Small intestine (tissue), 7 donors: ENCODE measurements around the gene DLG4. TPM values are rescaled to one million over a fixed set of nuclear protein-coding genes. Genes with fewer than 3 reads are reported as not detected.
"Not testable (repeated sequence)": the region's sequence is repeated elsewhere in the genome, so short reads cannot be mapped to it uniquely, and the experiment has no call there.

Experiments
- DNase-seq, 2 donors: peaks; one replicate each; pipeline versions ENCODE4 v3.0.0 to v3.0.0-alpha.2; 2013
- FAIRE-seq: peaks from 2 replicates; lab custom pipeline; 2012; peaks lifted over from hg19 to GRCh38; lab: Jason Lieb, UNC
- H3K27ac ChIP-seq, 3 donors: one replicate each; pipeline ENCODE4 v1.5.1; 2013; ENCODE audit warnings: low read length in 2 of 3, mild to moderate bottlenecking in 2 of 3, control low read depth in 1 of 3, inconsistent platforms in 1 of 3, low read depth in 1 of 3, moderate library complexity in 1 of 3
- H3K27me3 ChIP-seq, 3 donors: one replicate each; pipeline ENCODE4 v1.6.1; 2013; ENCODE audit warnings: low read length in 3 of 3, inconsistent platforms in 1 of 3; ENCODE audit not compliant: control insufficient read depth in 3 of 3, insufficient read depth in 3 of 3
- H3K36me3 ChIP-seq, 3 donors: one replicate each; pipeline ENCODE4 v1.6.1; 2013; ENCODE audit warnings: low read length in 3 of 3, inconsistent platforms in 1 of 3, low read depth in 1 of 3, mild to moderate bottlenecking in 1 of 3, moderate library complexity in 1 of 3; ENCODE audit not compliant: control insufficient read depth in 3 of 3, insufficient read depth in 2 of 3
- H3K4me1 ChIP-seq, 3 donors: one replicate each; pipeline ENCODE4 v1.6.1; 2013; ENCODE audit warnings: low read length in 2 of 3, inconsistent platforms in 1 of 3, low read depth in 1 of 3, mild to moderate bottlenecking in 1 of 3, moderate library complexity in 1 of 3; ENCODE audit not compliant: control insufficient read depth in 3 of 3, insufficient read depth in 2 of 3
- H3K4me3 ChIP-seq, 3 donors: one replicate each; pipeline ENCODE4 v1.5.1; 2013; ENCODE audit warnings: low read length in 3 of 3, control low read depth in 1 of 3, inconsistent platforms in 1 of 3, low read depth in 1 of 3, mild to moderate bottlenecking in 1 of 3, moderate library complexity in 1 of 3
- H3K9me3 ChIP-seq, 2 donors: one replicate each; pipeline ENCODE4 v1.6.1; 2013; ENCODE audit warnings: low read depth in 1 of 2, low read length in 1 of 2; ENCODE audit not compliant: control insufficient read depth in 2 of 2, insufficient read depth in 1 of 2
- WGBS, 3 donors: extraction: QIAGEN DNeasy Blood & Tissue Kit; methylation state at CpG; one replicate each; pipeline ENCODE4 v1.1.7; 2013; 5-methylcytosine and 5-hydroxymethylcytosine counted together
- polyA plus RNA-seq, 4 donors: library from polyadenylated mRNA; stranded (reverse) in 3 of 4; unstranded in 1 of 4; fragments of 200-250 nt in 3 of 4; fragments of 120-200 nt in 1 of 4; gene quantifications; one replicate each; pipeline versions ENCODE4 v1.2.1 to v1.2.3, GENCODE V29; 2013
- donor health status: healthy with polysubstance abuse.
- donor health status: control.
- donor health status: control.
- donor health status: Bipolar disorder and iron deficiency.
- donor health status: healthy.

The DLG4 gene
- polyA plus RNA-seq, 4 donors = 0.67 to 9.2 (median 4.2) TPM

DNA sequence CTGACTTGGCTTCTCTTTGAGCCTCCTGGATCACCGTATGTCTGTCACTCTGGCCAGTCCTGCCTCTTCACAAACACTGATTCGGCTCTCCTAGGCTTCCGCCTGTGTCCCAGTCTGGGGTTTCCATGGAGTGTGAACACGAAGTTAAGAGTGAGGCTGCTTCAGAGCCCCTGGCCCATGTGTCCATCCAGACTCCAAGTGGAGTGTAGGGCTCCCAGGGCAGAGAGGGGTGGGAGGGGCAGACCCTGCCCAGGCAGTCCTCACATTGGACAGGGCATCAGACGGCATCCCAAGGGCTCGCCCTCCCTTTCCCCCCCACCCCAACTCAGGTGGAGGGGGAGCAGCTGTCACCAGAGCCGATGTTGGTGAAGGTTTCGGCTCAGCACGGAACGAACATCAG, 24.2 kb upstream of the DLG4 start:
- WGBS, 3 donors = 70 to 82% (median 79%) methylated on average over 10 of the region's 10 CpGs
- not testable (repeated sequence) for FAIRE-seq, H3K4me3 ChIP-seq

DNA sequence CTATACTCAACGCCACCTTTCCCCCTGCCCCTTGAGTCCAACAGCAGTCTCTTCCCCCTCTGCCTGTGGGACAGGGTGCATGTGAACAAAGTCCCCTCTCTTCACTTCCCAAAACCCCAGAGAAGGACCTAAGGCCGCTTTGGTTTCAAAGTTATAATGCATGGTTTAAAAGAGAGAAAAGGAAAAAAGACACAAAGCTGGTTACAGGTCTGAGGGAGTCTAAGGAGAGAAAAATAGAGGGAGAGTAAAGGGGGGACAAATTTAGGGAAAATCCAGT, 23.8 kb upstream of the DLG4 start:
- Histone ChIP-seq H3K27ac (peak overlapping the region; percentile 98 to 99 (median 98)), H3K27me3 (no peaks in the 10 kb centered on the region), H3K9me3 (no peaks in the 10 kb centered on the region), H3K36me3 (peaks cover 0 to 51% (median 12%) of the 10 kb centered on the region in 3 donors), H3K4me1 (peaks cover 3 to 20% (median 3%) of the 10 kb centered on the region in 3 donors), H3K4me3 (peak overlapping the region in 2 of 3 donors; percentile 95 to 99)
- DNase-seq (no peak), FAIRE-seq (no peak)
- WGBS, 3 donors = 21 to 30% (median 28%) methylated on average over 2 of the region's 2 CpGs

More for the DNA sequence above, 24.2 kb upstream of the DLG4 start:
- H3K4me1 ChIP-seq = peaks cover 3 to 24% (median 3%) of the 10 kb centered on the region in 3 donors
- H3K27me3 ChIP-seq, H3K9me3 ChIP-seq, DNase-seq: not testable (repeated sequence)
- peak overlapping the region in 1 of 3 donors; percentile 3 for H3K27ac ChIP-seq
- H3K36me3 ChIP-seq = peaks cover 0 to 55% (median 12%) of the 10 kb centered on the region in 3 donors

DNA sequence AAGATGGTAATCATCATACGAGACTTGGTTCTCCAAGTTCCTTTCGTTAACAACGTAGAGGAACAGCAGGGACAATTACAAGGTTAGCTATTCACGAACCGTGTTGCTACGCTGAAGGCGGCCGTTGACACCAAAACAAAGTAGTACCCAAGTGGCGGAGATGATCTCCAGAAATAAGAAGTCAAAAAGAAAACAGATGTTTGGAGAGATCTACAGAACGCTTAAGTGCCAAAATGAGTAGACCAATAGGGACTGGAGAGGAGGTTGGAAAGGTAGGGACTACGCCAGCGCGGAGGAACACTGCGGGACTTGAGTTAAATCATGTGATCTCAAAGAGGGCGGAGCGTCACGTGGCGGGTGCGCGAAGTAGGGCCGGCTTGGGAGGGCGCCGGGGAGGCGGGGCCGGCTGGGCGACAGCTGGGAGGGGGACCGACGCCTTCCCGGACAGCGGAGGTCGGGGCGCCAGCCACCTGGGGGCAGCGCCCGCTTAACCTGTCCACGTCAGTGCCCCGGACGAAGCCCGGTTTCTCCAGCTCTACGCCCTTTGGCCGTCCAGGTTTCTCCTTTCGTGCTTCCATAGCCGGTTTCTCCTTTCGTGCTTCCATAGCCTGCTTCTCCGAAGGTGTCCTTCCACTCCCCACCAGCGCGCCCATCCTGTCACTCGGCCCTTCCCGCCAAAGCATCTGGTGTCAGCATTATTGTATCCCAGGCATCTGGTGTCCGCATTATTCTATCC, 23.2 kb upstream of the DLG4 start:
- H3K36me3 ChIP-seq = peaks cover 0 to 51% (median 12%) of the 10 kb centered on the region in 3 donors
- H3K4me3 ChIP-seq = peak overlapping the region; percentile 78 to 99 (median 95)
- DNase-seq = peak; percentile 92 to 98
- H3K4me1 ChIP-seq = peaks cover 3 to 20% (median 3%) of the 10 kb centered on the region in 3 donors
- no peak for FAIRE-seq
- H3K27ac ChIP-seq = peak overlapping the region; percentile 98 to 99 (median 98)
- H3K9me3 ChIP-seq = no peaks in the 10 kb centered on the region
- no peaks in the 10 kb centered on the region for H3K27me3 ChIP-seq
- WGBS, 3 donors = 0 to 2% (median 2%) methylated on average over 32 to 49 of the region's 49 CpGs

DNA sequence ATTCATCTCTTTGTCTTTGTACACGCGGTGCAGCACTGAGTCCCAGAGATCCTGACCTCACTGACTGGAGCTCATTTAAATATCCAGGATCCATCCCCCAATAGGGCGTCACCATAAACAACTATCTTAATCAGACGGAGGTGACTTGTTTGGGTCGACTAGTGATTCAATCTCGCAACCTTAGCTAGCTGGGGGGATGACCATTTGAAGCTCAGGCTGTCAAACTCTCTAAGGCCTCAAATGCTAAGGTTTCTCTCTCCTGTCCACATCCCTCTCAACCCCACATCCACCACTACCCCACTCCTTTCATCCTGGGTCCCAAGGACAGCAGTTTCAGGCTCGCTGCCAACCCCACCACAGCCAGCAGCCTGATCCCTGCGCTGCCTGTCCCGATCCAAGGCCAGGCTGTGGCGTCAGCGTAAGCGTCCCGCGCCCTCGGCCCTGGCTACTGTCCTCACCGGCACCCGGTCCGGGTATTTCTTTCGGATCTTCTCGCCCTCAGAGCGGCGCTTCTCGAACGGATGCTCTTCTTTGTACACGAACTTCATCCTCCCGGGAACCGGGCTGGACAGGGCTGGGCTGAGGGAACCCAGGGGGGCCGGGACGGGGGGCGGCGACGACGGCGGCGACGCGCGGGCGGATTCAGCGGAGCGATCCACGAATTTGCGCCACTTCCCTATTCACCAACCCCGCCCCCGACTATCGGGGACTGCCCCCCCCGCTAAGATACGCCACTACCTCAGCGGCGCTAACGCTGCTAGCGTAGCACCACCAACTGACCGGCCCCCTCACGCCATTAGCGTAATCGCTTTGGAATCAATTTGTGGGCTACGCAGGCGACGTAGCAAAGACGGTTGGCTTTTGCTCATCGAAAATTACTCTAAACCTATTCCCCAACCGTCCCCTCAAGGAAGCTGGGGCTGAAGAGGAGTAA, 22.4 kb upstream of the DLG4 start, which contains the start of gene GABARAP:
Gene GABARAP (minus strand): TSS at position 667 of the 934 bp plus-strand sequence. CDS start 119 bp downstream, at position 548.
- Histone ChIP-seq H3K27ac (peak within 1 kb of the TSS; percentile 98 to 99 (median 98)), H3K4me3 (peak within 1 kb of the TSS; percentile 78 to 99 (median 95)), H3K27me3 (no peaks in the 10 kb centered on the region), H3K9me3 (no peaks in the 10 kb centered on the region), H3K4me1 (peaks cover 3 to 25% (median 3%) of the 10 kb centered on the region in 3 donors), H3K36me3 (peaks cover 0 to 53% (median 12%) of the 10 kb centered on the region in 3 donors)
- FAIRE-seq (no peak), DNase-seq (peak; percentile 89 to 98)
- 0 to 1% (median 0%) methylated on average over 61 to 62 of the region's 62 CpGs for WGBS, 3 donors

DNA sequence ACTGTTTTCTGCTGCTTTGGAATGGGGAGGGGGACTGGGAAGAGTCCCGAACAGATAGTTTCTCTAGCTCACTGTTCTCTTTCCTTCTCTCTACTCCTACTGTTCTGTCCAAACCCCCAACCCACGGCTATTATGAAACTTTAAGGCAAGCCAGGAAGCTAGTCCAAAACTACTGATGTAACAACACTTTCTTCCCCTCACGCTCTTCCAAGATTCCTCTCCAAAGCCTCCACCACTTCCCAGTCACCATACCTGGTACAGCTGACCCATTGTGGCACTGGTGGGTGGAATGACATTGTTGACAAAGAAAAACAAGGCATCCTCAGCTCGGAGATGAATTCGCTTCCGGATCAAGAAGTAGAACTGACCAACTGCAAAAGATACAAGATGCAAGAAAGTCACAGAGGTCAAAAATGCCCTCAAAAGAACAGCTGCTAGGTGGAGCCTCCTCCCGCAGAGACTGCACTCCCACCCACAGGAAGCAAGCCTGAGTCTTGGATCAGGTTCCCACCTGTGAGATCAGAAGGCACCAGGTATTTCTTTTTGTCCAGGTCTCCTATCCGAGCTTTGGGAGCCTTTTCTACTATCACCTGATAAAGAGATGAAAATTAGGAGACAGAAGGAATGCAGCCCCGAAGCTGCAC, 21.6 kb upstream of the DLG4 start:
- no peak for FAIRE-seq
- no peak for DNase-seq
- Histone ChIP-seq H3K4me3 (peak overlapping the region in 2 of 3 donors; percentile 95 to 99), H3K9me3 (no peaks in the 10 kb centered on the region), H3K27me3 (no peaks in the 10 kb centered on the region), H3K27ac (peak overlapping the region; percentile 98 to 99 (median 98)), H3K4me1 (peaks cover 3 to 33% (median 3%) of the 10 kb centered on the region in 3 donors), H3K36me3 (peaks cover 2 to 53% (median 12%) of the 10 kb centered on the region in 3 donors)
- WGBS, 3 donors = 11 to 31% (median 24%) methylated on average over 9 of the region's 9 CpGs

DNA sequence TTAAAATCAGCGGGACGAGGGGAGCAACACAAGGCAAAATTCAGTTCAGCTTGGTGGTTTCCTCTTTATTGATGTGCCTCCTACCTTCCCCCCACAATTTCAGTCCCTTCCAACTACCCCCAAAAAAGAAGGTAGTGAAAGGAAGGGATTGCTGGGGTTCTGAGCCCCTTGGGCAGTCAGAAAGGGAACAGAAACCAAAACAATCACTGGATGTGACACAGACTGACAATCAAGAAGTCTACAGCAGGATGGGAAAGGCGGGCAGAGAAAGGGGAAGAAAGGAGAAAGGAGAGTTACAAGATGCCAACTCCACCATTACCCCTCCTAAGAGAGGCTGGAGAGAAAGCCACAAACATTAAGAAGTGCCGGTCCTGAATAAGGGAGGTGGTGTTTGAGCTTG, 20.7 kb upstream of the DLG4 start:
- no peaks in the 10 kb centered on the region for H3K27me3 ChIP-seq
- no peak for FAIRE-seq
- no peaks in the 10 kb centered on the region for H3K9me3 ChIP-seq
- peaks cover 2 to 53% (median 8%) of the 10 kb centered on the region in 3 donors for H3K36me3 ChIP-seq
- peak overlapping the region in 2 of 3 donors; percentile 95 to 99 for H3K4me3 ChIP-seq
- peak overlapping the region in 2 of 3 donors; percentile 98 to 99 for H3K27ac ChIP-seq
- no peak for DNase-seq
- WGBS, 3 donors = 56 to 62% (median 60%) methylated on average over 4 of the region's 4 CpGs
- peaks cover 3 to 40% (median 3%) of the 10 kb centered on the region in 3 donors for H3K4me1 ChIP-seq

DNA sequence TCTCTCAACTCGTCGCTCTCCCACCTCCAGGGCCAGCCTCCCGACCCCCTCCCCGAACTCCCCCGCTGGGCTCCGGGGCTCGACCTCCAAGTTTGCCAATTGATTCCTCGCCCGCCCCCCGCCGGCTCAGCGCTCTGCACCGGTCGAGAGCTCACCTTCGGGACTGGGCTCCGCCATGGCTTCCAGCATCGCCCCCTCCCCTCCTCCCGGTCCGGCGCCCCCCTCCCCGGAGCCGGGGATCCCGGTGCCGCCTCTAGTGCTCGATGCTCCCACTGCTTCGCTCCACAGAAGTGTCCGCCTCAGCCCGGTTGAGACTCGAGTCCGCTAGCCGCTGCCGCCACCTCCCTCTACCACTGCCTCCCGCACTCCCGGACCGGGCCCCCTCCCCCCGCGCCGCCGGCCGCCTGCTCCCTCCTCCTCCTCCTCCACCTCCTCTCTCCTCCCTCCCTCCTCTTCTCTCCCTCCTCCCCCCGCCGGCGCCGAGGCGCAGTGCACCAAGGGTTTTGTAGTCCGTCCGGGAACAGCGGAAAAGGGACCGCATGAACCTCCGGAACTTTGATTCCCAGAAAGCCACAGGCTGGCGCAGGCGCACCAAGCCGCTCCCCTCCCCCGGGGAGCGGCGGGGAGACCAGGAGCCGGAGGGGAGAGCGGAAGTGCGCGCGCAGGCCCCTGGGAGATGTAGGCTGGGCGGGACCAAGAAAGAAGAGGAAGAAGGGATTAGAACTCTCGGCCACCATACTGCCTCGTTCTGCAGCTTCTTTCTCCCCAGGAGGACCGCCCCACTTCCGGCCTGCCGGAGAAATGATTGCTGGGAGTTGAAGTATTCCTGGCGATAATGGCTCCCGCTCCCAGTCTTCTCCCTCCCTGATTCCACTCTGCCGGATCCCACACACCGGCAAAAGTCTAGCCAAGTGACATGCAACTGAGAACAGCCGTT, 19.7 kb upstream of the DLG4 start, which contains the start of gene PHF23:
Gene PHF23 (minus strand): TSS at position 367 of the 937 bp plus-strand sequence. CDS start 178 bp downstream, at position 189.
- DNase-seq (peak; percentile 100), FAIRE-seq (no peak)
- WGBS, 3 donors = 1% methylated on average over 47 to 72 of the region's 72 CpGs
- Histone ChIP-seq H3K4me3 (peak within 1 kb of the TSS; percentile 93 to 99 (median 95)), H3K4me1 (peaks cover 3 to 50% (median 3%) of the 10 kb centered on the region in 3 donors), H3K9me3 (no peaks in the 10 kb centered on the region), H3K27ac (peak within 1 kb of the TSS; percentile 68 to 99 (median 92)), H3K36me3 (peaks cover 2 to 51% (median 5%) of the 10 kb centered on the region in 3 donors), H3K27me3 (no peaks in the 10 kb centered on the region)
